ENCODE data around the gene APLNR. TPM values are rescaled to one million over a fixed set of nuclear protein-coding genes. Genes with fewer than 3 reads are reported as not detected.

Gene APLNR
- total and polyA plus RNA-seq, 10 donors, result 3.0 to 319 (median 108) TPM

DNA sequence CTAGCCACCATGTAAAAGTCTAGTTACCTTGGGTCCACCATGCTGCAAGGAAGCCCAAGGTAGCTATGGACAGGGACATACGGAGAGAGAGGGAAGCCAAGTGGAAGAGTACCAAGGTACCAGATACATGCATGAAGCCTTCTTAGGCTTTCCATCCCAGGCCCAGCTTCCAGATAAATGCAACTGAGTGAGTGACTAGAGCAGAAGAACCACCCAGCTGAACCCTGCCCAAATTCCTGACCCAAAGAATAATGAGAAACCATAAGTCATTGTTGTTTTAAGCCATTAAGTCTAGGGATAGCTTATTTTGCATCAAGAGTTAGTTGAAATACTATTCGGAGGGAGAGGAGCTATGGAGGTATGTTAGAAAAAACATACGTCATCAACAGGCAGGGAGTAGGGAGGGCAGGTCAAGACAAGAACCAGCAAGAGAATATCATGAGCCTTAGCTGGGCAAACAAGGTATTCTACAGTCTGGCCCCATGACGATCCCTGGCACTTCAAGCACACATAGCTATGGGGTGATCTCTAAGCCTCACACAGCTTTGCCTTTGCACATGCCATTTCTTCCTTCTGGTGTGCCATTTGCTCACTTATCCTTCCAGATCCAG is 36.5 kb upstream of the APLNR start:
- Histone ChIP-seq H3K27ac (no peak overlapping the region), H3K4me1 (peaks cover 0 to 55% (median 27%) of the 10 kb centered on the region in 6 donors), H3K4me3 (no peak overlapping the region), H3K9me3 (peaks cover 0 to 16% (median 6%) of the 10 kb centered on the region in 8 donors), H3K27me3 (replicated peaks in 1 of 7) (peaks cover 0 to 25% (median 0%) of the 10 kb centered on the region in 7 donors), H3K36me3 (no peaks in the 10 kb centered on the region)
- no peak for DNase-seq
- TF ChIP-seq POLR2AphosphoS5 (IDR thresholded peaks at IDR 0.05) (no peak), POLR2A (IDR thresholded peaks at IDR 0.05) (no peak)
- TF ChIP-seq, protein P1, sequence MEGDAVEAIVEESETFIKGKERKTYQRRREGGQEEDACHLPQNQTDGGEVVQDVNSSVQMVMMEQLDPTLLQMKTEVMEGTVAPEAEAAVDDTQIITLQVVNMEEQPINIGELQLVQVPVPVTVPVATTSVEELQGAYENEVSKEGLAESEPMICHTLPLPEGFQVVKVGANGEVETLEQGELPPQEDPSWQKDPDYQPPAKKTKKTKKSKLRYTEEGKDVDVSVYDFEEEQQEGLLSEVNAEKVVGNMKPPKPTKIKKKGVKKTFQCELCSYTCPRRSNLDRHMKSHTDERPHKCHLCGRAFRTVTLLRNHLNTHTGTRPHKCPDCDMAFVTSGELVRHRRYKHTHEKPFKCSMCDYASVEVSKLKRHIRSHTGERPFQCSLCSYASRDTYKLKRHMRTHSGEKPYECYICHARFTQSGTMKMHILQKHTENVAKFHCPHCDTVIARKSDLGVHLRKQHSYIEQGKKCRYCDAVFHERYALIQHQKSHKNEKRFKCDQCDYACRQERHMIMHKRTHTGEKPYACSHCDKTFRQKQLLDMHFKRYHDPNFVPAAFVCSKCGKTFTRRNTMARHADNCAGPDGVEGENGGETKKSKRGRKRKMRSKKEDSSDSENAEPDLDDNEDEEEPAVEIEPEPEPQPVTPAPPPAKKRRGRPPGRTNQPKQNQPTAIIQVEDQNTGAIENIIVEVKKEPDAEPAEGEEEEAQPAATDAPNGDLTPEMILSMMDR (IDR thresholded peaks at IDR 0.05 in 8 of 11, conservative IDR thresholded peaks at IDR 0.05 in 3 of 11), result no peak
- intact Hi-C loops (cut with DNase I; ENCODE audit: low total_unique reads), result no loop called here
- 85 to 97% (median 94%) methylated on average over 4 of the region's 4 CpGs for WGBS, 5 donors

DNA sequence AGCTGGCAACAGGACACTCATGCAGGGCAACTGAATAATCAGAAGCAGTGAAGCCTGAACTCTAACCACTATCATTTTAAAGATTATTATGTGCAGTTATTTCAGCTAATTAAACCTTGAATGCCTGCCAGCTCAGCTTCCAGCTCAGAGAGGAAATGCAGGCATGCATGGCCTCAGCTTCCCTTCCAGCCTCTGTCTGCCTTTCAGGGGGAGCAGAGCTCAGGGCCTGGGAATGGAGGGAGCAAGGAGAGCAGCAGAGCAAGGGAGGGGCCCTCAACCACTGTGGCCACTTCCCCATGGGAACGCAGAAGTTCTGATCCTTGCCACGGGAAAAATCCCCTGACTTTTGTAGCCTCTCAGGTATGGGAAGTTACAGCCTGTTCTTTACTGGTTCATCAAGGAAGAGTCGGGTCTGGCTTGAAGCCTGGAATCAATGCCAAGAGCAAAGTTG is 32.5 kb upstream of the APLNR start:
- no peak overlapping the region for H3K4me3 ChIP-seq
- intact Hi-C loops (cut with DNase I; ENCODE audit: low total_unique reads), result no loop called here
- DNase-seq, result peak; percentile 78
- 19 to 32% (median 24%) methylated on average over 3 of the region's 3 CpGs for WGBS, 5 donors
- TF ChIP-seq, protein P1 (IDR thresholded peaks at IDR 0.05 in 8 of 11, conservative IDR thresholded peaks at IDR 0.05 in 3 of 11), result no peak
- TF ChIP-seq POLR2AphosphoS5 (IDR thresholded peaks at IDR 0.05), result peak; percentile 20 to 69 (median 67)
- no peak for TF ChIP-seq POLR2A (IDR thresholded peaks at IDR 0.05)
- peaks cover 0 to 46% (median 21%) of the 10 kb centered on the region in 8 donors for H3K9me3 ChIP-seq
- no peaks in the 10 kb centered on the region for H3K27me3 ChIP-seq (replicated peaks in 1 of 7)
- H3K27ac ChIP-seq, result peak overlapping the region in 7 of 8 donors; percentile 11 to 63 (median 52)
- peaks cover 0 to 21% (median 11%) of the 10 kb centered on the region in 6 donors for H3K4me1 ChIP-seq
- no peaks in the 10 kb centered on the region for H3K36me3 ChIP-seq

DNA sequence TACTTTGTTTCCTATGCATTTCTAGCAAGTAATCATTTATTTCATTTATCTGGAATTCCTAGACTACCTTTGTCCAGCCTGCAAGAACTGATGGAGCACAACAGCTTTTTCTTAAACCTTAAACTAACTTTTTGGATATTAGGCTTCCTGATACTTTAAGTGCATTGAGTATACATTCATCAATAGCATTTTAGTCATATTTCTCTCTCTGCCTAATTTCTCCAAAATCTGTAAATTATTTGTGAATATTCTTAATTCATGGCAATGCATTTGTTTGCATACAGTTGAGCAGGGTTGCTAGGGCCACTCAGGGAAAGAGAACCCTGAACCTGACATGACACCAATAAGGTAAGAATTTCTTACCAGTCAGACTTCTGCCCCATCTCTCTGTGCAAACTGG is 29.1 kb upstream of the APLNR start:
- Histone ChIP-seq H3K36me3 (no peaks in the 10 kb centered on the region), H3K4me3 (no peak overlapping the region), H3K27ac (no peak overlapping the region), H3K27me3 (replicated peaks in 1 of 7) (peaks cover 0 to 3% (median 0%) of the 10 kb centered on the region in 7 donors), H3K4me1 (peaks cover 0 to 21% (median 11%) of the 10 kb centered on the region in 6 donors), H3K9me3 (peaks cover 0 to 32% (median 14%) of the 10 kb centered on the region in 8 donors)
- TF ChIP-seq POLR2A (IDR thresholded peaks at IDR 0.05), result no peak
- TF ChIP-seq POLR2AphosphoS5 (IDR thresholded peaks at IDR 0.05), result no peak
- TF ChIP-seq, protein P1 (IDR thresholded peaks at IDR 0.05 in 8 of 11, conservative IDR thresholded peaks at IDR 0.05 in 3 of 11), result no peak
- DNase-seq, result no peak
- intact Hi-C loops (cut with DNase I; ENCODE audit: low total_unique reads), result no loop called here

DNA sequence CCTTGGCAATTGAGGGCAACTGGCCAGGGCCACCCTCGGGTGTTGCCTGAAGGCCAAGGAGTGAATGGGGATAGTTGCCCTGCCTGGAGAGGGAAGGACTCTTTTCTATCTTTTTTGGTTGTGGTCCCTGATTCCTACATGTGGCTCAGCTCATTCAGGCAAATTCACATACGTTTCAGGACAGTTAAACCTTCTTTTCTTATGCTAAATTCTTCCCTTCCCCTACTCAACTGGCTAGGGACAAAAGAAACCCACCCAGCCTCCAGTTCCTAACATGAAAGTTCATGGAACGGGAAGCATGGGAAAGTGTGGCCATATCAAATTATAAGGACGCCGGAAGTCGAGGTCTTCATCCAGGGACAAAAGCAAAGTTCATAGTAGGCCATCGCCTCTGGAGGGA is 26.3 kb upstream of the APLNR start:
- Histone ChIP-seq H3K9me3 (peaks cover 0 to 34% (median 14%) of the 10 kb centered on the region in 8 donors), H3K27ac (no peak overlapping the region), H3K4me1 (no peaks in the 10 kb centered on the region), H3K36me3 (no peaks in the 10 kb centered on the region), H3K4me3 (no peak overlapping the region), H3K27me3 (replicated peaks in 1 of 7) (peaks cover 0 to 4% (median 0%) of the 10 kb centered on the region in 7 donors)
- DNase-seq, result no peak
- TF ChIP-seq, protein P1 (IDR thresholded peaks at IDR 0.05 in 8 of 11, conservative IDR thresholded peaks at IDR 0.05 in 3 of 11), result no peak
- TF ChIP-seq POLR2AphosphoS5 (IDR thresholded peaks at IDR 0.05) (no peak), POLR2A (IDR thresholded peaks at IDR 0.05) (no peak)
- 82 to 88% (median 84%) methylated on average over 7 of the region's 7 CpGs for WGBS, 5 donors
- intact Hi-C loops (cut with DNase I; ENCODE audit: low total_unique reads), result no loop called here
